Measurements from ENCODE around the gene SYNE1.
A peak's percentile ranks its signal among the peaks of the same experiment; 100 is the strongest.
"Not testable (repeated sequence)": the region's sequence is repeated elsewhere in the genome, so short reads cannot be mapped to it uniquely, and the experiment has no call there.

SYNE1 gene

GRCh38 chr6:152167641-152168603, 469.2 kb downstream of the SYNE1 start:
- DNase-seq, result peak; percentile 26

GRCh38 chr6:152166897-152167296, 470.3 kb downstream of the SYNE1 start:
- no peak for DNase-seq

- no peak for DNase-seq
Observed at GRCh38 chr6:152166497-152166896, 470.7 kb downstream of the SYNE1 start.

GRCh38 chr6:152164957-152165356, 472.2 kb downstream of the SYNE1 start:
- DNase-seq, result no peak

- DNase-seq, result no peak
Observed at GRCh38 chr6:152161501-152161900, 475.7 kb downstream of the SYNE1 start.

- no peak for DNase-seq
Observed at GRCh38 chr6:152160346-152160745, 476.8 kb downstream of the SYNE1 start.

- DNase-seq, result no peak
Observed at GRCh38 chr6:152155792-152156191, 481.4 kb downstream of the SYNE1 start.

GRCh38 chr6:152154559-152155356, 482.4 kb downstream of the SYNE1 start:
- no peak for DNase-seq

- DNase-seq, result no peak
Observed at GRCh38 chr6:152151920-152152319, 485.2 kb downstream of the SYNE1 start.

GRCh38 chr6:152150196-152150595, 487.0 kb downstream of the SYNE1 start:
- DNase-seq, result no peak

GRCh38 chr6:152148412-152148811, 488.8 kb downstream of the SYNE1 start:
- DNase-seq, result no peak

GRCh38 chr6:152147269-152147668, 489.9 kb downstream of the SYNE1 start:
- DNase-seq, result no peak

- no peak for DNase-seq
Observed at GRCh38 chr6:152146385-152146784, 490.8 kb downstream of the SYNE1 start.

GRCh38 chr6:152143359-152143758, 493.8 kb downstream of the SYNE1 start:
- no peak for DNase-seq

- DNase-seq, result no peak
Observed at GRCh38 chr6:152142105-152142504, 495.1 kb downstream of the SYNE1 start.

- not testable (repeated sequence) for DNase-seq
Observed at GRCh38 chr6:152138344-152138743, 498.8 kb downstream of the SYNE1 start.

GRCh38 chr6:152136449-152136825, 500.7 kb downstream of the SYNE1 start:
- no peak for DNase-seq

GRCh38 chr6:152135755-152136448, 501.3 kb downstream of the SYNE1 start:
- no peak for DNase-seq

GRCh38 chr6:152130441-152130840, 506.7 kb downstream of the SYNE1 start:
- no peak for DNase-seq

- DNase-seq, result peak; percentile 30
Observed at GRCh38 chr6:152129691-152130151, 507.4 kb downstream of the SYNE1 start.

- DNase-seq, result no peak
Observed at GRCh38 chr6:152127432-152128165, 509.6 kb downstream of the SYNE1 start.

- no peak for DNase-seq
Observed at GRCh38 chr6:152124429-152125074, 512.6 kb downstream of the SYNE1 start.

All from right hindlimb (tissue), 1 donor.